OCI-LY7 (cell line): ENCODE data around the gene PER3.

Experiments
- CTCF ChIP-seq: fragments of 200-600 bp; sonication (generic); conservative IDR thresholded peaks from 2 replicates; pipeline ENCODE4 v1.5.1; 2014; ENCODE audit warnings: mild to moderate bottlenecking, antibody characterized with exemption, low read length, moderate library complexity, mixed read lengths
- EZH2phosphoT487 ChIP-seq: fragments of 200-600 bp; sonication (generic); IDR thresholded peaks from 2 replicates; pipeline ENCODE4 v1.6.1; 2018; ENCODE audit warnings: low read depth, borderline replicate concordance, mild to moderate bottlenecking, mixed run types, antibody characterized with exemption, low read length, moderate library complexity, mixed read lengths

- TF ChIP-seq CTCF, result no peak
- TF ChIP-seq EZH2phosphoT487, result no peak
Observed at GRCh38 chr1:7771823-7772299, 12.2 kb upstream of the PER3 start.
